Prostate gland (tissue), 2 donors: ENCODE measurements around the gene FOXP3. TPM values are rescaled to one million over a fixed set of nuclear protein-coding genes. Genes with fewer than 3 reads are reported as not detected.

Source experiments
- DNase-seq: peaks from one replicate; pipeline ENCODE4 v3.0.0-alpha.2; 2019; ENCODE audit warnings: low spot score
- H3K27ac ChIP-seq, 2 donors: fragments of 200-600 bp; sonication (generic); 2 replicates each; pipeline ENCODE4 v1.5.1; 2017 to 2019
- H3K27me3 ChIP-seq: fragments of 200-600 bp; sonication (generic); replicated peaks from 2 replicates; pipeline ENCODE4 v1.5.1; 2019; ENCODE audit not compliant: insufficient read depth
- H3K36me3 ChIP-seq, 2 donors: fragments of 200-600 bp; sonication (generic); 1 replicate in 1 of 2; 2 replicates in 1 of 2; pipeline versions ENCODE4 v1.5.1 to v1.8.1; 2017 to 2019
- H3K4me1 ChIP-seq: fragments of 200-600 bp; sonication (generic); replicated peaks from 2 replicates; pipeline ENCODE4 v1.5.1; 2019
- H3K4me3 ChIP-seq, 2 donors: fragments of 200-600 bp; sonication (generic); 2 replicates each; pipeline ENCODE4 v1.5.1; 2017 to 2019
- H3K9me3 ChIP-seq: fragments of 200-600 bp; sonication (generic); 2 replicates; pipeline ENCODE4 v1.5.1; 2017
- CTCF ChIP-seq, 4 experiments: fragments of 200-600 bp in 2 of 4; fragments of 450-650 bp in 2 of 4; sonication (generic) in 2 of 4; IDR thresholded peaks; 1 replicate in 3 of 4; 2 replicates in 1 of 4; pipeline ENCODE4 v1.5.1; 2016 to 2019; ENCODE audit warnings: antibody characterized with exemption in 4 of 4, mild to moderate bottlenecking in 2 of 4, moderate library complexity in 2 of 4
- POLR2A ChIP-seq: fragments of 450-650 bp; IDR thresholded peaks from one replicate; pipeline ENCODE4 v1.6.1; 2016; ENCODE audit warnings: antibody characterized with exemption, mild to moderate bottlenecking
- POLR2AphosphoS5 ChIP-seq: sonication (generic); formaldehyde crosslinking; IDR thresholded peaks from one replicate; pipeline ENCODE4 v1.6.1; 2017; ENCODE audit warnings: antibody characterized with exemption
- WGBS: methylation state at CpG from one replicate; pipeline ENCODE4 v1.1.5; 2018; 5-methylcytosine and 5-hydroxymethylcytosine counted together
- intact Hi-C: fragments of 100-400 bp; cut with DNase I; formaldehyde crosslinking; loops from one replicate; pipeline ENCODE4 v1.14.2; 2022
- total RNA-seq, 2 donors: library from RNA; depleted of rRNA; stranded (reverse); fragments of >200 nt; gene quantifications; one replicate each; pipeline ENCODE4 v1.1.0, GENCODE V29; 2016

The FOXP3 gene
- total RNA-seq, 2 donors from 2014 or later: 0.36 to 1.4 TPM

- Histone ChIP-seq H3K36me3 (no peaks in the 10 kb centered on the region), H3K4me1 (no peaks in the 10 kb centered on the region), H3K9me3 (no peaks in the 10 kb centered on the region), H3K27me3 (no peaks in the 10 kb centered on the region), H3K27ac (no peak overlapping the region), H3K4me3 (no peak overlapping the region)
- 89% methylated on average over 5 of the region's 5 CpGs for WGBS
- intact Hi-C loops: no loop called here
- no peak for DNase-seq
- no peak for TF ChIP-seq CTCF (IDR thresholded peaks at IDR 0.05)
- no peak for TF ChIP-seq POLR2AphosphoS5
- no peak for TF ChIP-seq POLR2A
Measured at GRCh38 chrX:49208399-49208798, 56.1 kb downstream of the FOXP3 start.

GRCh38 chrX:49206543-49206942 lies 58.0 kb downstream of the FOXP3 start:
- H3K27me3 ChIP-seq: no peaks in the 10 kb centered on the region

GRCh38 chrX:49205443-49205842 lies 59.1 kb downstream of the FOXP3 start:
- no peak for DNase-seq
- Histone ChIP-seq H3K4me1 (no peaks in the 10 kb centered on the region), H3K27ac (no peak overlapping the region), H3K36me3 (no peaks in the 10 kb centered on the region), H3K4me3 (no peak overlapping the region), H3K9me3 (no peaks in the 10 kb centered on the region), H3K27me3 (no peaks in the 10 kb centered on the region)
- TF ChIP-seq POLR2AphosphoS5 (no peak), POLR2A (no peak), CTCF (IDR thresholded peaks at IDR 0.05) (no peak)
- WGBS: 83% methylated on average over 10 of the region's 13 CpGs
- intact Hi-C loops: no loop called here

More at GRCh38 chrX:49206543-49206942, 58.0 kb downstream of the FOXP3 start:
- intact Hi-C loops: no loop called here
- no peak overlapping the region for H3K4me3 ChIP-seq
- no peaks in the 10 kb centered on the region for H3K36me3 ChIP-seq
- no peak overlapping the region for H3K27ac ChIP-seq
- H3K9me3 ChIP-seq: no peaks in the 10 kb centered on the region
- no peaks in the 10 kb centered on the region for H3K4me1 ChIP-seq
- DNase-seq: no peak
- WGBS: 71% methylated on average over 2 of the region's 8 CpGs
- TF ChIP-seq POLR2AphosphoS5: no peak
- no peak for TF ChIP-seq CTCF (IDR thresholded peaks at IDR 0.05)
- TF ChIP-seq POLR2A: no peak

- Histone ChIP-seq H3K27ac (no peak overlapping the region), H3K27me3 (no peaks in the 10 kb centered on the region), H3K4me3 (no peak overlapping the region), H3K4me1 (no peaks in the 10 kb centered on the region), H3K9me3 (no peaks in the 10 kb centered on the region), H3K36me3 (no peaks in the 10 kb centered on the region)
- TF ChIP-seq POLR2A (no peak), CTCF (IDR thresholded peaks at IDR 0.05) (no peak), POLR2AphosphoS5 (no peak)
- WGBS: 61% methylated on average over 4 of the region's 4 CpGs
- no peak for DNase-seq
- intact Hi-C loops: no loop called here
Measured at GRCh38 chrX:49204709-49205108, 59.8 kb downstream of the FOXP3 start.

- H3K4me1 ChIP-seq: no peaks in the 10 kb centered on the region
- H3K4me3 ChIP-seq: no peak overlapping the region
- H3K36me3 ChIP-seq: no peaks in the 10 kb centered on the region
- TF ChIP-seq POLR2AphosphoS5 (no peak), POLR2A (no peak), CTCF (IDR thresholded peaks at IDR 0.05) (no peak)
- no peak for DNase-seq
- no peaks in the 10 kb centered on the region for H3K27me3 ChIP-seq
- H3K27ac ChIP-seq: no peak overlapping the region
- H3K9me3 ChIP-seq: no peaks in the 10 kb centered on the region
- intact Hi-C loops: no loop called here
- WGBS: 90% methylated on average over 6 of the region's 6 CpGs
Measured at GRCh38 chrX:49204017-49204416, 60.5 kb downstream of the FOXP3 start.
